H9 (cell line): ENCODE results near the gene C9orf43. TPM values are rescaled to one million over a fixed set of nuclear protein-coding genes. Genes with fewer than 3 reads are reported as not detected.
"Not testable (repeated sequence)": the region's sequence is repeated elsewhere in the genome, so short reads cannot be mapped to it uniquely, and the experiment has no call there.

Experiments used
- DNase-seq: peaks from one replicate; pipeline ENCODE4 v3.0.0-alpha.2; 2017
- H2AFZ ChIP-seq: one replicate; pipeline ENCODE4 v1.6.1; 2013; ENCODE audit warnings: mild to moderate bottlenecking, low read length, control low read depth, moderate library complexity
- H2AK5ac ChIP-seq: 2 replicates; pipeline ENCODE4 v1.6.1; 2013; ENCODE audit warnings: low read length, control low read depth, mixed read lengths; ENCODE audit not compliant: insufficient read length
- H2BK120ac ChIP-seq: one replicate; pipeline ENCODE4 v1.6.1; 2013; ENCODE audit warnings: low read depth, mild to moderate bottlenecking, low read length, control low read depth, inconsistent platforms; ENCODE audit not compliant: poor library complexity, severe bottlenecking
- H2BK12ac ChIP-seq: 2 replicates; pipeline ENCODE4 v1.6.1; 2013; ENCODE audit warnings: low read length, control low read depth, mixed read lengths, low read depth; ENCODE audit not compliant: insufficient read length
- H2BK15ac ChIP-seq: 2 replicates; pipeline ENCODE4 v1.6.1; 2013; ENCODE audit warnings: low read depth, low read length, control low read depth
- H2BK20ac ChIP-seq: one replicate; pipeline ENCODE4 v1.6.1; 2013; ENCODE audit warnings: low read depth, mild to moderate bottlenecking, low read length, control low read depth, inconsistent platforms; ENCODE audit not compliant: poor library complexity, severe bottlenecking
- H2BK5ac ChIP-seq: 2 replicates; pipeline ENCODE4 v1.6.1; 2013; ENCODE audit warnings: low read length, control low read depth, mixed read lengths; ENCODE audit not compliant: insufficient read length
- H3K14ac ChIP-seq: 2 replicates; pipeline ENCODE4 v1.6.1; 2013; ENCODE audit warnings: low read length, control low read depth; ENCODE audit not compliant: insufficient read depth
- H3K18ac ChIP-seq: 2 replicates; pipeline ENCODE4 v1.6.1; 2013; ENCODE audit warnings: low read depth, mild to moderate bottlenecking, mixed read lengths, low read length, control low read depth; ENCODE audit not compliant: insufficient read length
- H3K23ac ChIP-seq: 2 replicates; pipeline ENCODE4 v1.6.1; 2013; ENCODE audit warnings: low read length, control low read depth, mixed read lengths, low read depth; ENCODE audit not compliant: insufficient read length
- H3K23me2 ChIP-seq: 2 replicates; pipeline ENCODE4 v1.6.1; 2013; ENCODE audit warnings: low read depth, mild to moderate bottlenecking, mixed read lengths, low read length, control low read depth; ENCODE audit not compliant: insufficient read length, poor library complexity, severe bottlenecking
- H3K27ac ChIP-seq: 2 replicates; pipeline ENCODE4 v1.5.1; 2013; ENCODE audit warnings: low read length, control low read depth, mixed read lengths, low read depth; ENCODE audit not compliant: insufficient read length
- H3K27me3 ChIP-seq: 2 replicates; pipeline ENCODE4 v1.6.1; 2013; ENCODE audit warnings: low read length, control low read depth, inconsistent platforms; ENCODE audit not compliant: insufficient read depth
- H3K4ac ChIP-seq: 2 replicates; pipeline ENCODE4 v1.6.1; 2013; ENCODE audit warnings: low read depth, mild to moderate bottlenecking, control low read depth, inconsistent platforms, low read length, moderate library complexity
- H3K4me1 ChIP-seq: 2 replicates; pipeline ENCODE4 v1.6.1; 2013; ENCODE audit warnings: low read length, control low read depth, inconsistent platforms; ENCODE audit not compliant: insufficient read depth
- H3K4me2 ChIP-seq: 2 replicates; pipeline ENCODE4 v1.6.1; 2013; ENCODE audit warnings: low read length, control low read depth, mixed read lengths; ENCODE audit not compliant: insufficient read length, insufficient read depth
- H3K56ac ChIP-seq: 2 replicates; pipeline ENCODE4 v1.6.1; 2013; ENCODE audit warnings: low read depth, mild to moderate bottlenecking, mixed read lengths, low read length, control low read depth; ENCODE audit not compliant: insufficient read length
- H3K79me1 ChIP-seq: 2 replicates; pipeline ENCODE4 v1.6.1; 2013; ENCODE audit warnings: low read depth, mild to moderate bottlenecking, moderate library complexity, low read length, control low read depth, inconsistent platforms; ENCODE audit not compliant: insufficient read depth, poor library complexity, severe bottlenecking
- H3K79me2 ChIP-seq: 2 replicates; pipeline ENCODE4 v1.6.1; 2013; ENCODE audit warnings: low read length, control low read depth, inconsistent platforms; ENCODE audit not compliant: insufficient read depth
- H3K9ac ChIP-seq: 2 replicates; pipeline ENCODE4 v1.6.1; 2013; ENCODE audit warnings: low read length, control low read depth, mixed read lengths; ENCODE audit not compliant: insufficient read length; ENCODE audit errors: extremely low read depth
- H3K9me3 ChIP-seq: one replicate; pipeline ENCODE4 v1.6.1; 2013; ENCODE audit warnings: low read depth, low read length, inconsistent platforms; ENCODE audit not compliant: control insufficient read depth
- H3T11ph ChIP-seq: one replicate; pipeline ENCODE4 v1.6.1; 2013; ENCODE audit warnings: mild to moderate bottlenecking, low read length, control low read depth, inconsistent platforms
- H4K20me1 ChIP-seq: one replicate; pipeline ENCODE4 v1.6.1; 2013; ENCODE audit not compliant: control insufficient read depth, insufficient read length, insufficient read depth
- H4K5ac ChIP-seq: 2 replicates; pipeline ENCODE4 v1.6.1; 2013; ENCODE audit warnings: low read depth, mild to moderate bottlenecking, mixed read lengths, low read length, control low read depth; ENCODE audit not compliant: insufficient read length
- H4K8ac ChIP-seq: replicated peaks from 2 replicates; pipeline ENCODE4 v1.6.1; 2013; ENCODE audit warnings: low read length, control low read depth, mixed read lengths, low read depth; ENCODE audit not compliant: insufficient read length
- H4K91ac ChIP-seq: 2 replicates; pipeline ENCODE4 v1.6.1; 2013; ENCODE audit warnings: low read depth, mild to moderate bottlenecking, moderate library complexity, mixed read lengths, low read length, control low read depth; ENCODE audit not compliant: insufficient read length
- H3K27ac Mint-ChIP-seq, 3 experiments: 2 replicates in 2 of 3; 3 replicates in 1 of 3; pipeline ENCODE4 v1.8.0; 2020 to 2021; ENCODE audit warnings: mixed read lengths in 3 of 3, mild to moderate bottlenecking in 1 of 3, moderate library complexity in 1 of 3
- H3K27me3 Mint-ChIP-seq: 2 replicates; pipeline ENCODE4 v1.8.0; 2021; ENCODE audit warnings: low read depth, mild to moderate bottlenecking, moderate library complexity, mixed read lengths
- H3K36me3 Mint-ChIP-seq, 3 experiments: 2 replicates in 2 of 3; 3 replicates in 1 of 3; pipeline ENCODE4 v1.8.0; 2020 to 2021; ENCODE audit warnings: low read depth in 3 of 3, mixed read lengths in 3 of 3; ENCODE audit not compliant: insufficient read depth in 1 of 3
- H3K4me1 Mint-ChIP-seq, 2 experiments: 2 replicates each; pipeline ENCODE4 v1.8.0; 2020; ENCODE audit warnings: mixed read lengths in 2 of 2
- H3K4me3 Mint-ChIP-seq, 2 experiments: 2 replicates in 1 of 2; 3 replicates in 1 of 2; pipeline ENCODE4 v1.8.0; 2020 to 2021; ENCODE audit warnings: mild to moderate bottlenecking in 2 of 2, mixed read lengths in 2 of 2, moderate library complexity in 1 of 2
- H3K9me3 Mint-ChIP-seq, 2 experiments: 2 replicates in 1 of 2; 3 replicates in 1 of 2; pipeline ENCODE4 v1.8.0; 2020; ENCODE audit warnings: mild to moderate bottlenecking in 2 of 2, mixed read lengths in 2 of 2, moderate library complexity in 1 of 2
- CTCF ChIP-seq: fragments of 200-600 bp; sonication (generic); conservative IDR thresholded peaks from 3 replicates; pipeline ENCODE4 v1.8.0; 2021; ENCODE audit warnings: antibody characterized with exemption, mild to moderate bottlenecking
- WGBS: extraction: QIAGEN DNeasy Blood & Tissue Kit; methylation state at CpG from one replicate; pipeline ENCODE4 v1.1.7; 2013; ENCODE audit warnings: missing lambda C conversion rate, low lambda C conversion rate, mixed read lengths; ENCODE audit not compliant: insufficient read length; ENCODE audit errors: extremely low coverage; 5-methylcytosine and 5-hydroxymethylcytosine counted together
- total RNA-seq: library from RNA; stranded (reverse); gene quantifications from 2 replicates; pipeline ENCODE4 v1.2.1, GENCODE V29; 2021

The C9orf43 gene
- total RNA-seq, 1 experiment from 2014 or later, result 0.57 TPM

- Histone ChIP-seq H4K91ac (no peak overlapping the region), H2BK12ac (no peak overlapping the region), H2AFZ (no peak overlapping the region), H3K27me3 (no peaks in the 10 kb centered on the region), H3K79me2 (no peaks in the 10 kb centered on the region), H3K14ac (no peak overlapping the region), H2AK5ac (no peak overlapping the region), H3K23me2 (peaks cover 6% of the 10 kb centered on the region), H3K23ac (no peak overlapping the region), H3T11ph (no peak overlapping the region), H3K27ac (no peak overlapping the region), H3K79me1 (no peaks in the 10 kb centered on the region), H2BK5ac (no peak overlapping the region), H2BK20ac (no peak overlapping the region), H4K8ac (no peak overlapping the region), H3K4me2 (no peak overlapping the region), H3K4ac (no peak overlapping the region), H3K18ac (no peak overlapping the region), H2BK15ac (no peak overlapping the region), H3K9me3 (no peaks in the 10 kb centered on the region), H3K56ac (no peak overlapping the region), H3K4me1 (no peaks in the 10 kb centered on the region; the same call in 1 of the 2 replicates), H3K9ac (no peak overlapping the region), H4K5ac (no peak overlapping the region), H4K20me1 (no peaks in the 10 kb centered on the region), H2BK120ac (no peak overlapping the region)
- no peak for TF ChIP-seq CTCF
- H3K9me3 Mint-ChIP-seq, result no peaks in the 10 kb centered on the region
- H3K36me3 Mint-ChIP-seq, result no peaks in the 10 kb centered on the region
- no CpG with 5 or more reads among the region's 1 CpG for WGBS
- H3K4me1 Mint-ChIP-seq, result peaks cover 3 to 14% of the 10 kb centered on the region in 2 experiments
- H3K27me3 Mint-ChIP-seq, result no peaks in the 10 kb centered on the region
- DNase-seq, result no peak
- H3K27ac Mint-ChIP-seq, result no peak overlapping the region
- H3K4me3 Mint-ChIP-seq, result no peak overlapping the region
Measured at GRCh38 chr9:113380869-113381378, 29.6 kb upstream of the C9orf43 start.

GRCh38 chr9:113381441-113381840, 29.1 kb upstream of the C9orf43 start:
- WGBS, result no CpG with 5 or more reads among the region's 7 CpGs
- H3K27ac Mint-ChIP-seq, H2BK15ac ChIP-seq: not testable (repeated sequence)

More at GRCh38 chr9:113381441-113381840, 29.1 kb upstream of the C9orf43 start:
- not testable (repeated sequence) for H4K20me1 ChIP-seq, H4K8ac ChIP-seq, H3K23me2 ChIP-seq, H3K36me3 Mint-ChIP-seq, H3K9ac ChIP-seq, H3K18ac ChIP-seq, H3K79me1 ChIP-seq, H2AK5ac ChIP-seq, H2BK5ac ChIP-seq, H3K56ac ChIP-seq, H2BK120ac ChIP-seq, H3K79me2 ChIP-seq, H3K27ac ChIP-seq, H3K27me3 Mint-ChIP-seq, H2AFZ ChIP-seq, H3K27me3 ChIP-seq, H3K9me3 ChIP-seq, H3K4ac ChIP-seq, H3K4me2 ChIP-seq, H3K4me1 ChIP-seq, H2BK12ac ChIP-seq, H4K91ac ChIP-seq, H3K14ac ChIP-seq, H2BK20ac ChIP-seq, H3T11ph ChIP-seq, DNase-seq, H4K5ac ChIP-seq, H3K4me3 Mint-ChIP-seq, H3K23ac ChIP-seq, H3K9me3 Mint-ChIP-seq
- peaks cover 3 to 14% of the 10 kb centered on the region in 2 experiments for H3K4me1 Mint-ChIP-seq
